Activated effector memory CD4-positive, alpha-beta T cell treated with anti-CD3 and anti-CD28 coated beads, Interleukin-2, amount 50 U/mL, for 16 hours (primary cell): Measurements from ENCODE around the gene GHRL.

Source experiments
- DNase-seq: peaks from one replicate; pipeline ENCODE4 v3.0.0-alpha.2; 2020

GHRL gene

DNA sequence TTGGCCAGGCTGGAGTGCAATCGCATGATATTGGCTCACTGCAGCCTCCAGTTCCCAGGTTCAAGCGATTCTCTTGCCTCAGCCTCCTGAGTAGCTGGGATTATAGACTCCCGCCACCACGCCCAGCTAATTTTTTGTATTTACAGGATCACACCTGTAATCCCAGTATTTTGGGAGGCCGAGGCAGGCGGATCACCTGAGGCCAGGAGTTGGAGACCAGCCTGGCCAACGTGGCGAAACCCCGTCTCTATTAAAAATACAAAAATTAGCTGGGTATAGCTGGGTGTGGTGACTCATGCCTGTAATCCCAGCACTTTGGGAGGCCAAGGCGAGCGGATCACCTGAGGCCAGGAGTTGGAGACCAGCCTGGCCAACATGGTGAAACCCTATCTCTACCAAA lies 20.3 kb downstream of the GHRL start:
- peak; percentile 27 for DNase-seq

DNA sequence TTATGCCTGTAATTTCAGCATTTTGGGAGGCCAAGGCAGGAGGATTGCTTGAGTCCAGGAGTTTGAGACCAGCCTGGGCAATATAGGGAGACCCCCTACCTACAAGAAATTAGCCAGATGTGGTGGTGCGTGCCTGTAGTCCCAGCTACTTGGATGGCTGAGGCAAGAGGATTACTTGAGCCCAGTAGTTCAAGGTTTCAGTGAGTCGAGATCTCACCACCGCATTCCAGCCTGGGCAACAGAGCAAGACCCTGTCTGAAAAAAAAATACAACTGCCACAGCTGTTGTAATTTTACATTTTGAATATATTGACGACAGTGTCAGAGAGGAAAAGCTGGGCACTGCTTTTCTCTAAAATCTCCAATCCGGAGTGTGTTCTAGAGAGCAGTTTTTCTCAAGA lies 23.3 kb downstream of the GHRL start:
- peak; percentile 21 for DNase-seq

- peak; percentile 42 for DNase-seq
Measured at GRCh38 chr3:10268930-10269329, 23.8 kb downstream of the GHRL start.

- DNase-seq: no peak
Measured at GRCh38 chr3:10268116-10268515, 24.6 kb downstream of the GHRL start.

GRCh38 chr3:10266936-10267335 lies 25.8 kb downstream of the GHRL start:
- DNase-seq: peak; percentile 53

DNA sequence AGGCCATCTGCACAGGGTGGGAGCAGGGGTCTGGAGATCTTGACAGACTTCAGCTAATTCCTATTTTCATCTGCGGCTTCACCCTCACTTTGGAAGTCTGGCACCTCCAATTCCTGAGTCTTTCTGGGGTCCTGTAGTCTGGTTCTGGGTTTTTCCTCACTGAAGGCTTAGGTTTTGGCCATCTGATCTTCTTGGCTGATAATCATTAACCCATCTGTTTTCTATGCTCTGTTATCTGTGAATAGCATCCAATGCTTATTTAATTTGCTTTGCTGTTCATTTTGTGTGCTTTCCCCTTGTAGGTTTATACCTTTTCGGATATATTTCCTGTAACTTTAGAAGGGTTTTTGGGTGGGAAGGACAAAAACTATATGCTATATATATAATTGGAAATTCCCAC lies 26.9 kb downstream of the GHRL start:
- no peak for DNase-seq

DNA sequence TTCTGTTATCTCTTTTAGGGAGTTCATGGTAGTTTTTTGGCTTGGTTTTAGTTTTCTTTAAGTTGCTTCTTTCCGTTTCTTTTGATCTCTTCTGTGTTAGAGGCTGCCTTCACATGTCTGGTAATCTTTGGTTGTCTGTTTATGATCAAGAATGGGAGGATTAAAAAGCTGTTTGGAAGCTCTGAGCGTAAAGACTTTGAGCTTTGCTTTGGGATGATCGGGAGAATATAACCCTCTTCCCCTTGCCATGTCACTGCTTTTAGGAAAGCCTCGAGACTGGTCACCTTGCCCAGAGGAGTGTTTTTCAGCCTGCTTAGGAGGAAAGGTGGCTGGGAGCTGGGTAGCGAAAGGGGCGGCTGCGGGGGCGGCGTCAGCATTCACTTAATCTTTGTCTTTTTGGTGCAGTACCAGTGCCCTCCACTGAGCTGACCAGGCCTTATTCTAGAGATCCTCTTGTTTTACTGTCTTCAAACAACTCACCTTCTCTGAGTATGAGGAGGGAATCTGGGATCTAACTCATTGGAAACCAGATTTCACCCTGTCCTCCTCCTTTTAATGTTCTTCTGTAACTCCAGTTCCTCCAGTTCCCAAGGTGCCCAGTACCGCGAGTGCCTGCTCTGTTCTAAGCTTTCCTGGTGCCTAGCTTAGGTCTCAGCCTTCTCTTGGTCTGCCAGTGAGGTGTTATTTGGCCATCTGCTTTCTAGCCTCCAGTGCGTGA lies 28.9 kb downstream of the GHRL start:
- DNase-seq: peak; percentile 88

GRCh38 chr3:10262027-10262426 lies 30.7 kb downstream of the GHRL start:
- DNase-seq: peak; percentile 36

DNA sequence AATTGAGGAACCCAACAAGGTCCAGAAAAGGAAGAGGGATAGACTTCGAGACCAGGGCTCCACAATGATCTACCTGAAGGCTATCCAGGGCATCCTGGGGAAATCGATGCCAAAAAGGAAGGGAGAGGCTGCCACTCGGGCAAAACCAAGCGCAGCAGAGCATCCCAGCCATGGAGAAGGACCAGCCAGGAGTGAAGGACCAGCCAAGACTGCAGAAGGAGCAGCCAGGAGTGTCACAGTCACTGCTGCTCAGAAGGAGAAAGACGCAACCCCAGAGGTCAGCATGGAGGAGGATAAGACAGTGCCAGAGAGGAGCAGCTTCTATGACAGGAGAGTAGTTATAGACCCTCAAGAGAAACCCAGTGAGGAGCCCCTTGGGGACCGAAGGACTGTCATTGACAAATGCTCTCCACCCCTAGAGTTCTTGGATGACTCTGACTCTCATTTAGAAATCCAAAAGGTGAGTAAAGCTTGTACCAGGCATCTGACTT lies 32.5 kb downstream of the GHRL start:
- DNase-seq: peak; percentile 49

GRCh38 chr3:10259798-10260197 lies 32.9 kb downstream of the GHRL start:
- peak; percentile 25 for DNase-seq

DNA sequence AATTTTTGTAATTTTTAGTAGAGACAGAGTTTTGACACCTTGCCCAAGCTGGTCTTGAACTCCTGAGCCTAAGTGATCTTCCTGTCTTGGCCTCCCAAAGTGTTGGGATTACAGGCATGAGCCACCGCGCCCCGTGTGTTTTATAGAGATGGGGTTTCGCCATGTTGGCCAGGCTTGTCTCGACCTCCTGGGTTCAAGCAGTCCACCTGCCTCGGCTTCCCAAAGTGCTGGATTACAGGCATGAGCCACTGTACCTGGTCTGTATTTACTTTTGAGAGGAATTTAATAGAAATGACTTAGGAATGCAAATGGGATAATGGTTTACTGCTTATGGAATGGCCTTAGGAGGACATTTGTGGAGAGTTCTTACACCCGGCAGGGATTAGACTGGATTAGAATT lies 33.7 kb downstream of the GHRL start:
- DNase-seq: peak; percentile 54

DNA sequence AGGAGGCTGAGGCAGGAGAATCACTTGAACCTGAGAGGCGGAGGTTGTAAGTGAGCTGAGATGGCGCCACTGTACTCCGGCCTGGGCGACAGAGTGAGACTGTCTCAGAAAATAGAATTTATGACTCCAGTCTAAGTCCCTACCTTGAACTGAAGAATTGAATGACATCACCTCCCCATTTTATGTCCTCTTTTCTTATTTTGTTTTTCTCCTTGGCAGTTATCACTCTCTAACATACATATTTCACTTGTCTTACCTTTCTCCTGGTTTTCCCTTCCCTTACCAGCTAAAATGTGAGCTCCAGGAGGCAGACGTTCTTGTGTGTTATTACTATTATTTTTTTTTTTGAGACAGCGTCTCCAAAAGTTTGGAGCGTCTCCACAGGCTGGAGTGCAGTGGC lies 36.9 kb downstream of the GHRL start:
- DNase-seq: peak; percentile 34

- peak; percentile 31 for DNase-seq
Measured at GRCh38 chr3:10253731-10254130, 39.0 kb downstream of the GHRL start.

- DNase-seq: peak; percentile 51
Measured at GRCh38 chr3:10251006-10251405, 41.7 kb downstream of the GHRL start.

- DNase-seq: no peak
Measured at GRCh38 chr3:10249833-10250232, 42.9 kb downstream of the GHRL start.

- peak; percentile 85 for DNase-seq
Measured at GRCh38 chr3:10248984-10249748, 43.6 kb downstream of the GHRL start.

DNA sequence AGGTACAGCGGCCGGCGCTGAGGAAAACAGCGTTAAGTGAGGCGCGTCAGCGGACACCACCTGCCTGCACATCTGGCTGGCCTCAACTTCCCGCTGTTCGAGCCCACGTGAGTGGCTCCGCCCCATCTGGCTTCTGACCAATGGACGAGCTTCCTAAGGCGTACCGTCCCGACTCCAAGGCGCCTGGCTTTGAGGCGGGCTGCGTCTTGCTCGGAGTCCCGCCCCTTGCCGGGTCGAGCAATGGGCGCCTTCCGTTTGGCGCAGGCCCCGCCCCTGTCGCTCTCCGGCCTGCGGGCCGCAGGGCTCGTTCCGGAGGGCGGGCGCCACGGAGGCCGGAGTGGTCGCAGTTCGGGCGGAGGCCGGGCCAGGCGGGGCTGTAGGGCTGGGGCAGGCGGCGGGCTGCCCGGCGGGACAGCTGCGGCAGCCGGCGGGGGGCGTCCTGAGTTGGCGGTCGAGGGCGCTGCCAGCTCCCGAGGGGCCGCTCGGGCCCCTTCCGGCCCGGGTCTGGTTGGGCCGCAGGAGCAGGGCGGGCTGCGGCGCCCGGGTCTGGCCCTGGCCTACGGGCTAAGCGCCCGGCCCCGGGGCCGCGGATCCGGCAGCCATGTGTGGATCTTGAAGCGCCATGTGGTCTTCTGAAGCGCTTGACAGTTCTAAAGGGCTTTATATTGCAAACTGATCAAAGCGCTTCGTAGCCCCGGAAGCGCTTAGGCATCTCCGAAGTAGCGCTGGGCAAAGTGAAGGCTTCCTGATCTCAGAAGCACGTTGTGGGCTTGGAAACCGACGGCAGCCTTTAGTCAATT lies 44.4 kb downstream of the GHRL start, which contains the start of gene TATDN2:
Gene TATDN2 (plus strand): TSS at position 276 of the 800 bp plus-strand sequence. CDS start 742 bp downstream, outside the sequence.
- DNase-seq: peak; percentile 97

DNA sequence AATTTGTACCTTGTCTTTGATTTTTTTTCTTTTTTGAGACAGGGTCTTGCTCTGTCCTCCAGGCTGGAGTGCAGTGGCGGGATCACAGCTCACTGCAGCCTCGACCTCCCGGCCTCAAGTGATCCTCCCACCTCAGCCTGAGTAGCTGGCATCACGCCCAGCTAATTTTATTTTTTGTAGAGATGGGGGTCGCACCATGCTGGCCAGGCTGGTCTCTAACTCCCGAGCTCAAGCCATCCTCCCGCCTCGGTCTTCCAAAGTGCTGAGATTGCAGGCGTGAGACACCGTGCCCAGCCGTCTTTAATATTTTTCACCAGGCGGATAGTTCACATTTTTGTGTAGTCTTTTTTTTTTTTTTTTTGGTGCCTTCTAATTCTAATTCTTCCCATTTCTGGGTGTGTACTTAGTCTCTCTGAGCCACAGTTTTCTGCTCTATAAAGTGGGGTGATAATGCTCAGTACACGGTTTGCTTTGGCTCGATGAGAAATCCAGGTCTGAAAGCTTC lies 45.0 kb downstream of the GHRL start:
- peak; percentile 60 for DNase-seq

DNA sequence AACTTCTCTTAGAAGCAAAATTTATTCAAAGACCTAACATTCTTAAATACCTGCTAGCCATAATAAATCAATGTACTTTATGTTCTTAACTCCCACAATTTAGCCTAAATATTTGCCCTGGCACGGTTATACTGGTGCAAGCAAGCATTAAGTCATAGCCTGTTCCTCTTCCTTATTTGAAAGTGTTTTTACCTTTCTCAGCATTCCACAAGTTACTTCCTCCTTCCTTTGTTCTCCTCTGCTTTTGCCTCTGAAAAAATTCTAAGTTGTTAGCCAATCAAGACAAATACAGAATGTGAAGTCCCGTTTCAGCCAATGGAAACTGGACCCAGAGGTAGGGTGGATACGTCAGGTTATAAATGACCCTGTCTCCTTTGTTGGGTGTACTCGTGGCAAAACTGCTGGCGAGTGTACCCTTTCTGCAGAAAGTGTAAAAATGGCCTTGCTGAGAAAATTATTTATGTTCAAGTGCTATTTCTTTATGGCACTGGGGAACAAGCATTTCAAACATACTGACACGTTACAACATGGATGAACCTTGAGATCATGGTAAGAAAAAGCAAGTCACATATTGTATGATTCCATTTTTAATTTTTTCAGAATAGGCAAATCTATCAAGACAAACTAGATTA lies 47.5 kb downstream of the GHRL start:
- DNase-seq: no peak

GRCh38 chr3:10244009-10244408 lies 48.7 kb downstream of the GHRL start:
- DNase-seq: peak; percentile 54

- DNase-seq: peak; percentile 90
Measured at GRCh38 chr3:10242182-10243065, 50.3 kb downstream of the GHRL start.
